Fibroblast of the aortic adventitia (primary cell): ENCODE results near the gene ATP1A1. TPM values are rescaled to one million over a fixed set of nuclear protein-coding genes. Genes with fewer than 3 reads are reported as not detected.

ENCODE experiments used
- DNase-seq: peaks from one replicate; pipeline ENCODE4 v3.0.0-alpha.2; 2010; ENCODE audit warnings: low read depth
- H3K4me3 ChIP-seq: 2 replicates; pipeline ENCODE4 v1.5.1; 2011; ENCODE audit warnings: low read depth, mild to moderate bottlenecking, control low read depth, low read length, moderate library complexity
- CTCF ChIP-seq: IDR thresholded peaks from 2 replicates; pipeline ENCODE4 v1.5.1; 2011; ENCODE audit warnings: mild to moderate bottlenecking, low read length, control low read depth, inconsistent platforms; ENCODE audit not compliant: insufficient read depth
- small RNA-seq: library from RNA; depleted of rRNA; stranded (forward); fragments of <200 nt; gene quantifications from one replicate; pipeline ENCODE3, GENCODE V24; 2012
- total RNA-seq: library from RNA; depleted of rRNA; stranded (reverse); fragments of >200 nt; gene quantifications from 2 replicates; pipeline ENCODE4 v1.2.3, GENCODE V29; 2012; ENCODE audit warnings: low replicate concordance

The ATP1A1 gene
- total RNA-seq, 1 donor = 126 TPM

GRCh38 chr1:116449578-116449977, 76.5 kb downstream of the ATP1A1 start:
- no peak for DNase-seq
- H3K4me3 ChIP-seq = no peak overlapping the region
- no peak for TF ChIP-seq CTCF

- no peak for TF ChIP-seq CTCF
- DNase-seq = no peak
- H3K4me3 ChIP-seq = no peak overlapping the region
Measured at GRCh38 chr1:116451702-116452101, 78.7 kb downstream of the ATP1A1 start.

- no peak for DNase-seq
- no peak overlapping the region for H3K4me3 ChIP-seq
- TF ChIP-seq CTCF = no peak
Measured at GRCh38 chr1:116453481-116453880, 80.4 kb downstream of the ATP1A1 start.

GRCh38 chr1:116453906-116454305, 80.9 kb downstream of the ATP1A1 start:
- no peak overlapping the region for H3K4me3 ChIP-seq
- no peak for DNase-seq
- TF ChIP-seq CTCF = no peak

Small RNAs within 50 kb of the gene (small RNA-seq; reads per million reads assigned to genes)
- not detected for gene RF00019
- not detected for gene RNU6-817P

Other genes starting within 250 kb of the ATP1A1 start
- gene CD58, start 197.8 kb downstream of the ATP1A1 start, total RNA-seq = 3.4 and 42.0 TPM in 2 replicates